ENCODE results near the gene LRP8. TPM values are rescaled to one million over a fixed set of nuclear protein-coding genes. Genes with fewer than 3 reads are reported as not detected.
A peak's percentile ranks its signal among the peaks of the same experiment; 100 is the strongest.

The LRP8 gene
- total and polyA plus RNA-seq, 2 donors from 2014 or later, result 1.4 to 6.9 TPM

GRCh38 chr1:53367503-53368313, 39.8 kb upstream of the LRP8 start:
- Histone ChIP-seq H3K4me3 (ENCODE audit: low read length in 3 of 3) (no peak overlapping the region), H3K4me1 (ENCODE audit: control insufficient read depth in 2 of 3, insufficient read depth in 2 of 3, low read depth in 1 of 3, low read length in 3 of 3) (no peaks in the 10 kb centered on the region), H3K9ac (ENCODE audit: low read length in 3 of 3) (no peak overlapping the region), H3K27ac (ENCODE audit: low read depth in 2 of 2, low read length in 2 of 2) (no peak overlapping the region), H3K36me3 (ENCODE audit: control insufficient read depth in 2 of 3, insufficient read depth in 3 of 3, low read length in 3 of 3) (no peaks in the 10 kb centered on the region), H3K9me3 (ENCODE audit: control insufficient read depth in 2 of 3, insufficient read depth in 1 of 3, low read length in 3 of 3) (no peaks in the 10 kb centered on the region), H3K27me3 (ENCODE audit: control insufficient read depth, insufficient read depth, low read length) (no peaks in the 10 kb centered on the region)
- FAIRE-seq (no peak), DNase-seq (peak in 3 of 5 donors; percentile 6 to 37 (median 28))
- intact Hi-C loops (cut with DNase I), result no loop called here
- no peak for TF ChIP-seq CTCF (IDR thresholded peaks at IDR 0.05; ENCODE audit: borderline replicate concordance, extremely low read depth, insufficient read depth)

- no peaks in the 10 kb centered on the region for H3K9me3 ChIP-seq (ENCODE audit: control insufficient read depth in 2 of 3, insufficient read depth in 1 of 3, low read length in 3 of 3)
- no peaks in the 10 kb centered on the region for H3K4me1 ChIP-seq (ENCODE audit: control insufficient read depth in 2 of 3, insufficient read depth in 2 of 3, low read depth in 1 of 3, low read length in 3 of 3)
- no peak for FAIRE-seq
- DNase-seq, result peak in 3 of 5 donors; percentile 2 to 32 (median 13)
- H3K9ac ChIP-seq (ENCODE audit: low read length in 3 of 3), result no peak overlapping the region
- H3K36me3 ChIP-seq (ENCODE audit: control insufficient read depth in 2 of 3, insufficient read depth in 3 of 3, low read length in 3 of 3), result no peaks in the 10 kb centered on the region
- H3K27me3 ChIP-seq (ENCODE audit: control insufficient read depth, insufficient read depth, low read length), result no peaks in the 10 kb centered on the region
- no peak overlapping the region for H3K4me3 ChIP-seq (ENCODE audit: low read length in 3 of 3)
- intact Hi-C loops (cut with DNase I), result no loop called here
- H3K27ac ChIP-seq (ENCODE audit: low read depth in 2 of 2, low read length in 2 of 2), result no peak overlapping the region
- TF ChIP-seq CTCF (IDR thresholded peaks at IDR 0.05; ENCODE audit: borderline replicate concordance, extremely low read depth, insufficient read depth), result no peak
Observed at GRCh38 chr1:53366901-53367502, 39.1 kb upstream of the LRP8 start.

GRCh38 chr1:53365437-53366063, 37.7 kb upstream of the LRP8 start:
- no peaks in the 10 kb centered on the region for H3K36me3 ChIP-seq (ENCODE audit: control insufficient read depth in 2 of 3, insufficient read depth in 3 of 3, low read length in 3 of 3)
- FAIRE-seq (no peak), DNase-seq (peak in 4 of 5 donors; percentile 7 to 32 (median 27))
- TF ChIP-seq CTCF (IDR thresholded peaks at IDR 0.05; ENCODE audit: borderline replicate concordance, extremely low read depth, insufficient read depth), result no peak
- H3K9ac ChIP-seq (ENCODE audit: low read length in 3 of 3), result no peak overlapping the region
- intact Hi-C loops (cut with DNase I), result no loop called here
- no peaks in the 10 kb centered on the region for H3K4me1 ChIP-seq (ENCODE audit: control insufficient read depth in 2 of 3, insufficient read depth in 2 of 3, low read depth in 1 of 3, low read length in 3 of 3)
- H3K9me3 ChIP-seq (ENCODE audit: control insufficient read depth in 2 of 3, insufficient read depth in 1 of 3, low read length in 3 of 3), result no peaks in the 10 kb centered on the region
- no peaks in the 10 kb centered on the region for H3K27me3 ChIP-seq (ENCODE audit: control insufficient read depth, insufficient read depth, low read length)
- no peak overlapping the region for H3K27ac ChIP-seq (ENCODE audit: low read depth in 2 of 2, low read length in 2 of 2)
- no peak overlapping the region for H3K4me3 ChIP-seq (ENCODE audit: low read length in 3 of 3)

Data from kidney (tissue), 14 donors.